Suprapubic skin (tissue), 3 donors: ENCODE results near the gene GDF2.

Source experiments
- POLR2A ChIP-seq, 2 donors: fragments of 450-650 bp; IDR thresholded peaks; one replicate each; pipeline ENCODE4 v1.6.1; 2017; ENCODE audit warnings: antibody characterized with exemption in 2 of 2, mild to moderate bottlenecking in 2 of 2, moderate library complexity in 2 of 2
- TF ChIP-seq, protein P1 (sequence below), 2 donors: fragments of 200-600 bp in 1 of 2; fragments of 450-650 bp in 1 of 2; sonication (generic) in 1 of 2; IDR thresholded peaks; one replicate each; pipeline ENCODE4 v1.5.1; 2016 to 2019; ENCODE audit warnings: antibody characterized with exemption in 2 of 2, mild to moderate bottlenecking in 1 of 2, moderate library complexity in 1 of 2

GRCh38 chr10:47364366-47364765 is 42.1 kb downstream of the GDF2 start:
- TF ChIP-seq, protein P1, sequence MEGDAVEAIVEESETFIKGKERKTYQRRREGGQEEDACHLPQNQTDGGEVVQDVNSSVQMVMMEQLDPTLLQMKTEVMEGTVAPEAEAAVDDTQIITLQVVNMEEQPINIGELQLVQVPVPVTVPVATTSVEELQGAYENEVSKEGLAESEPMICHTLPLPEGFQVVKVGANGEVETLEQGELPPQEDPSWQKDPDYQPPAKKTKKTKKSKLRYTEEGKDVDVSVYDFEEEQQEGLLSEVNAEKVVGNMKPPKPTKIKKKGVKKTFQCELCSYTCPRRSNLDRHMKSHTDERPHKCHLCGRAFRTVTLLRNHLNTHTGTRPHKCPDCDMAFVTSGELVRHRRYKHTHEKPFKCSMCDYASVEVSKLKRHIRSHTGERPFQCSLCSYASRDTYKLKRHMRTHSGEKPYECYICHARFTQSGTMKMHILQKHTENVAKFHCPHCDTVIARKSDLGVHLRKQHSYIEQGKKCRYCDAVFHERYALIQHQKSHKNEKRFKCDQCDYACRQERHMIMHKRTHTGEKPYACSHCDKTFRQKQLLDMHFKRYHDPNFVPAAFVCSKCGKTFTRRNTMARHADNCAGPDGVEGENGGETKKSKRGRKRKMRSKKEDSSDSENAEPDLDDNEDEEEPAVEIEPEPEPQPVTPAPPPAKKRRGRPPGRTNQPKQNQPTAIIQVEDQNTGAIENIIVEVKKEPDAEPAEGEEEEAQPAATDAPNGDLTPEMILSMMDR (IDR thresholded peaks at IDR 0.05), result no peak
- no peak for TF ChIP-seq POLR2A (IDR thresholded peaks at IDR 0.05)
